Activated CD4-positive, CD25-positive, alpha-beta regulatory T cell treated with anti-CD3 and anti-CD28 coated beads, Interleukin-2, amount 50 U/mL, for 24 hours (primary cell): ENCODE results near the gene EPX.
"Not testable (repeated sequence)": the region's sequence is repeated elsewhere in the genome, so short reads cannot be mapped to it uniquely, and the experiment has no call there.

Source experiments
- ATAC-seq, 2 donors: fragments of 150-1000 bp; cut with Tn5 transposase; one replicate each; pipeline ENCODE4 v1.10.0; 2021; ENCODE audit warnings: mild to moderate bottlenecking in 1 of 2, moderate library complexity in 1 of 2

The EPX gene

GRCh38 chr17:58192612-58193011 lies at the start of gene EPX:
EPX (plus strand) TSS chr17:58192726; CDS start chr17:58192847, 121 bp downstream.
- ATAC-seq = no peak

GRCh38 chr17:58143335-58143734 lies 49.2 kb upstream of the EPX start:
- ATAC-seq = not testable (repeated sequence)

DNA sequence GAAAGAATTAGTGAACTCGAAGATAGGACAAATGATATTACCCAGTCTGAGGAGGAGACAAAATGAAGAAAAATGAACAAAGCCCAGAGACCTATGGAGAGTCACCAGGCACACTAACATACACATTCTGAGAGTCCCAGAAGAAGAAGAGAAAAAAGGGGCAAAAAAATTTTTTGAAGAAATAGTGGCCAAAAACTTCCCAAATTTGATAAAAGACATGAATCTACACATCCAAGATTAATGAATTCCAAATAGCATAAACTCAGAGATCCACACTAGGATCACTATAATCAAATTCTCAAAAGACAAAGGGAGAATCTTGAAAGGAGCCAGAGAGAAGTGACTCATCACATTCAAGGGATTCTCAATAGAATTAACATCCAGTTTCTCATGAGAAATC lies 47.7 kb upstream of the EPX start:
- no peak for ATAC-seq

GRCh38 chr17:58147930-58148434 lies 44.5 kb upstream of the EPX start, which contains the start of gene OR4D1:
OR4D1 (plus strand) TSS chr17:58148384; CDS start chr17:58155154, 6,770 bp downstream.
- ATAC-seq = no peak

DNA sequence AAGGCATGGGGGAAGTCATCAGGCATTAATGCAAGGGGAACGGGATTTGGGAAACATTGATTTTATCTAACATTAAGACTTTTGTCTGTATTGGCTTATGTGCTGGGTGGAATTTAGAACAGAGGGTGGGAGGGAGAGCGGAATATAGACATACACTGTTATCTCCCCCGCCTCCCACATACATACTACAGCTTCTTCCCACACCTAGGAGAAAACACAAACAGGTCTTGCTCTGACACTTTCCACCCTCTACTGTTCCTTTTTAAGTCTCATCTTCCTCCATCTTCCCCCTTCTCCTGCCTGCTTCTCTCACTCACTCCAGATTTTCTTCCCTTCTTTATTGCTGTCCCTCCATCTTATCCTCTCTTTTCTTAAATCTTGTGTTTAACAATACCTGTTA lies 43.9 kb upstream of the EPX start:
- ATAC-seq = no peak

GRCh38 chr17:58150394-58150793 lies 42.1 kb upstream of the EPX start:
- no peak for ATAC-seq

DNA sequence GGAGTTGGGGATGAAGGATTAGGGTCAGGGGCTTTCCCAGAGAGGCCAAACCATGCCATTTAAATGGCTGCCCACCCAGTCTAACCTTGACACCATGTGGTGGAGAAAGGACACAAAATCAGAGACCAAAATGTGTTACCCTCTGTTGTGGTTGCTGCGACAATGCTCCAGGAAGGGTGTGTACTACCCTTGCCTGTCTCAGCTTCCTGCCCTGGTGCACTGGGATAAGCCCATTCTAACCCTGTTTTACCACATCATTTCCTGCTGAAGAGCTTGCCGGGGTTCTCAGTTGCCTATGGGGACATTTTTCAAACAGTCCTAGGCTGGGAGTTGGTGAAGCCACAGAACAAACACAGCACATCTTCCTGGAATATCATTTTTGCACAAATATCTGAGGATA lies 39.5 kb upstream of the EPX start:
- no peak for ATAC-seq

- no peak for ATAC-seq
Measured at GRCh38 chr17:58153671-58154070, 38.9 kb upstream of the EPX start.

DNA sequence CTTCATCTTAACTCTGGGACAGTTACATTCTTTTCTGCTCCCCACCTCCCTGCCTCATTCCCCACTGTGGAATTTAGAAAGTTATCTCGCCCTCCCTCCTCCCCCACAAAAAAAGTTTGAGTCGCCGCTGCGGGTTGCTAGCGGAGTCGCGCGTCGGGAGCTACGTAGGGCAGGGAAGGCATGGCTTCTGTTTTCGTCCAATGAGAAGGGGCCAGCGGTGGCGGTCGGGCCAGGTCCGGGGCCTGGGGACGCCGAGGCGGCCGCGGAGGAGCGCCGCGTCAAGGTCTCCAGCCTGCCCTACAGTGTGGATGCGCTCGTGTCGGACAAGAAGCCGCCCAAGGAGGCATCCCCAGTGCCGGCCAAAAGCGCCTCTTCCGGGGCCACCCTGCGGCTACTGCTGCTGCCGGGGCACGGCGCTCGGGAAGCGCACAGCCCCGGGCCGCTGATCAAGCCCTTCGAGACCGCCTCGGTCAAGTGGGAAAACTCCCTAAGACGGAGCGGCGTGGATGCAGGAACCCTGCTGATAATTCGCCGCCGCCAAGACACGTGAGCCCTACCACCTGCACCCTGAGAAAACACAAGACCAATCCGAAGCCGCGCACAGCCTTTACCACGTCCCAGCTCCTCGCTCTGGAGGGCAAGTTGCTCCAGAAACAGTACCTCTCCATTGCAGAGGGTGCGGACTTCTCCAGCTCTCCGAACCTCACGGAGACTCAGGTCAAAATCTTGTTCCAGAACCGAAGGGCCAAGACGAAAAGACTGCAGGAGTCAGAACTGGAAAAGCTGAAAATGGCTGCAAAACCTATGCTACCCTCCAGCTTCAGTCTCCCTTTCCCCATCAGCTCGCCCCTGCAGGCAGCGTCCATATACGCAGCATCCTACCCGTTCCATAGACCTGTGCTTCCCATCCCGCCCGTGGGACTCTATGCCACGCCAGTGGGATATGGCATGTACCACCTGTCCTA lies 35.4 kb upstream of the EPX start:
- ATAC-seq = peak; percentile 88 to 91

GRCh38 chr17:58158181-58158580 lies 34.3 kb upstream of the EPX start:
- ATAC-seq = no peak

DNA sequence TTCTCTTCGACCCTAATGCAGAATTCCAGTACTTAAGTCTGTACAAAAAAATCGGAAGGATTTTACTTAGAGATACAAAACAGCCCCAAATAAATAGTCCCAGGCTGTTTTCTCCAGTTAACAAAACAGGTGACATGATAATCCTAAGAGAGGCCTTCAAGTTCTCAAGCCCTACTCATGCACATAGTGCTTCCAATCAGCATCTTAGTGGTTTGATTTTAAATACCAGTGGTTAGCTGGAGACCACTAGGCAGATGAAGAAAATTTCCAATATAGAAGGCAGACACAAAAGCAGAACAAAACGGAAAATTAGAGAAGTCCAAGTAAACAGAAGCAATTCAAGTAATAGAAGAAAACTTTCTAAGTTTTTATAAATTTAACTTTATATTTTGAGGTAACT lies 31.0 kb upstream of the EPX start:
- no peak for ATAC-seq

GRCh38 chr17:58165981-58166380 lies 26.5 kb upstream of the EPX start:
- no peak for ATAC-seq

- ATAC-seq = no peak
Measured at GRCh38 chr17:58166682-58167081, 25.8 kb upstream of the EPX start, which contains the start of gene OR4D2. OR4D2 (plus strand) TSS chr17:58166982; CDS start chr17:58169656, 2,674 bp downstream.

- ATAC-seq = no peak
Measured at GRCh38 chr17:58170622-58171021, 21.9 kb upstream of the EPX start.

DNA sequence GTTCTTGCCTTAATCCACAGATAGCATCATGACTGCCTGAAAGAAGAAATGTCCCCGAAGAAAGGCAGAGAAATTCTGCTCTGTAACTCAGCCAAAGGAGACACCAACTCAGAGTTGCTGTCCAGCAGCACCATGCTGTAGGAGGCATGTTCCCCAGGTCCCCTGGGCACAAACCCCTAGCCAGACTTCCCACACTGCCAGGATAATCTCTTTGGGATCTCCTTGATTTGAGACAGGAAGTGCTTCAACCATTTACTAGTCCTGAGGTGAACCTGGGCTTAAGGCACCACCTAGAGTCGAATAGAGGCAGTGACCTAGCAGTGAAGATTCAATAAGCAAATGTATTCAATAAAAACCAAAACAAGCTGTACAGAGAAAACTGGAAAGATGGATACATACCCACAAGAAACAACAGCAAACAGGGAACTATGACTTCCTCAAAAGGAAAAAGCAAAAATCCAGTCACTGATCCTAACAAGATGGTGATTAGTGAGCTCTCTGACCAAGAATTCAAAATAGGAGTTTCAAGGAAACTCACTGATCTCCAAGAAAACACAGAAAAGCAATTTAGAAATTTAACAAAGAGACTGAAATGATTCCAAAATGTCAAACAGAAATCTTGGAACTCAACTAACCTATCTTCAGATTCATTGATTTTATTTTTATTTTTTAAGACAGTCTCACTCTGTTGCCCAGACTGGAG lies 20.0 kb upstream of the EPX start:
- peak; percentile 46 to 72 for ATAC-seq

DNA sequence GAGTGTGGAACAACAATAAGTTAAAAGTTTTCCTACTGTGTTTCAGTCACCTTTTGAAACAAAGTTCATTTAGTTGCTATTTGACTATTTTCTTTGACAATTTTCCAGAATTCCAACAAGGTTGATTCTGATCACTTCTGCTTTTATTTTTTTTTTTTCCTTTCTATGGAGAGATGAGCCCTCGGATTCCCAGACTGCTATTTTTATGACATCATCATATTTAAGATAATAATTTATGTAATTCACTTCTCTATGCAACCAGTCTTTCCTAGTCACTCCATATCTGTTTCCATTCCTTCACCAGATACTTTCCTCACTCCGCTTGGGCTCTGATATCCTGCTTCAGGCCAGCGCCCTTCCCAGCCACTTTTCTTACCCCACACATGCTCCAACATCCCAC lies 17.7 kb upstream of the EPX start:
- no peak for ATAC-seq

GRCh38 chr17:58176200-58176599 lies 16.3 kb upstream of the EPX start:
- no peak for ATAC-seq

- no peak for ATAC-seq
Measured at GRCh38 chr17:58181796-58182195, 10.7 kb upstream of the EPX start.

DNA sequence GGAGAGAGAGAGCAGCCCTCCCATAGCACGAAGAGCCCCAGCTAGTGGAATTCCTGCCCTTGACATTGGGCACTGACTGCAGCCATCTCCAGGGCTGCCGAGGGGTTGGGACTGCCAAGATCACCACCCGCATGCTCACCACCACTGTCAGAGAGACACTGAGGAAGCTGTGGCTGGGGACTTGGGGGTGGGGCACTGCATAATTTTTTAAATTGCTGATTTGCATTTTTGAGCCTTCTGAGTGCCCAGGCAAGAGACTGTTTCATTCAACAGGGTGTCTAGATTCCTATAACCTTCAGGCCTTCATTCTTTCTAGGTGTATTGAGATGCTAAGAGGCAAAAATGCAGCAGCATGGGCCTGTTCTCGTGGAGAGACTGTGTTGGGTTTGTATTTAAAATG lies 9.0 kb upstream of the EPX start:
- no peak for ATAC-seq

DNA sequence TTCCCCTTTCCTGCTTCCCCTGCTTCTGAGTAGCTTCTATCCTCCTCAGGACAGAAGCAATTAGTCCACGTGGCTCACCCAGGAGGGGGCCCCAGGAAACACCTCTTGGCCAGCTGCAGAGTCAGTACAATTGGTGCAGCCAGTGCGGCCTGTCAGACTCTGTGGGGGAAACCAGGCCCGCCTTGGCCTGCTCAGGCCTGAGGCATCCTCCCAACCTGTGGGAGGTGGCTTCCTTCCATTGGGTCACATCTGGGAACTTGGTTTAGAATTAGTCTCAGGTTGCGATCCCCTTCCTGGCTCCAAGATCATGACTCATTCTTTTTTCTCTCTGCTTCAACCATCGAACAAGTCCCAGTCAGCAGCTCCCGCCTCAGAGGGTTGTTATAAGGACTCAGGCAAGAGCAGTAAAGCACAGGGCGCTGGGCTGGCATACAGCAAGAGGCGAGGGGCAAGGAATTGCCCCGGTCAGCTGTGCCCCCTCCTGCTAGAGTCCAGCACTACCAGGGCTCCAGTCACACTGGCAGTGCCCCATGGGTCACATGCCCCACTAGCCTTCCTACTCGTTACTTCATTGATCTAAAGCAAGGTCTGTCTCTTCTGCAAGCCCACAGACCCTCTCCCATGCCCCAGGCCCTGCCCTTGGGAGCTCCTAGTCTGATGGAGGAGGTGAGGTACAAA lies 8.1 kb upstream of the EPX start:
- ATAC-seq = no peak

DNA sequence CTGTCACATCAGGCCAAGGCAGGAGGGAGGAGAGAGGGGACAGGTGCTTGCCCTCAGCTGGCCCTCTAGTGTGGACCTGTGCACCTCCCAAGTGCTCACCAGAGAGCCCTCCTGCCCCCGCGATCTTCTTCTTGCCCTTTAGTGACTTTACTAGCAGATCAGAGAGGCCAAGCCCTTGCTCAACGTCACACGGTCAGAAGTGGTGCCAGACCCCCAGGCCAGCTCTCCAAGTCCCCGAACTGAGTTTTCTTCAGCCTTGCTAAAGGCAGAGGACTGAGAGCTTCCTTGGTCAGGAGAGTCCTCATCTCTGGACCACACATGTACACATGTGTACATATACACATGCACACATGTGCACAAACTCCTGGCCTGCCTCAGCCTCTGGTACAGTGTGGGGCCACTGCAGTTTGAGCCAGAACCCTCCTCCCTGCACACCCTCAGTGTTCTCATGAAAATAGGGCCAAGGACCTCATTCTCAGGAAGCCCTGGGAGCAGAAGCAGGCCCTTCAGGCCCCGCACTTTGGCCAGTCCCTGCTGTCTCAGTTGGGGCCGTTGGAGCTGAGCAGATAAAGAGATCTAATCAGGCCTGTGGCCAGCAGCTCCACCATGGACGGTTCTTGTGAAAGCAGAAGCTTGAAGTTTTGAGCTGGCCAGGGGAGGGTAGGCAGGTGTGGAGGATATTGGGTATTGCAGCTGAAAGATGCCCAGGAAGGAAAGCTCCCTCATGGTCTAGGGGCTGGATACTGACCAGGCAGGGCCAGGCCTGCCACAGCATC lies 7.4 kb upstream of the EPX start:
- ATAC-seq = no peak

- ATAC-seq = no peak
Measured at GRCh38 chr17:58186591-58186990, 5.9 kb upstream of the EPX start.
